Endothelial cell of umbilical vein (primary cell): ENCODE data around the gene ULBP3. TPM values are rescaled to one million over a fixed set of nuclear protein-coding genes. Genes with fewer than 3 reads are reported as not detected.

ENCODE experiments used
- BruUV-seq: library from RNA; stranded (reverse); fragments of 400-500 nt; replicated peaks from 2 replicates; lab custom pipeline; 2021; lab: Mats Ljungman, UMichigan
- CTCF ChIA-PET: fragments of 300-600, 350-600 bp; sonication (Branson Sonifier 250); formaldehyde crosslinking; loops from one replicate; lab custom pipeline; 2021; ENCODE audit warnings: antibody characterized with exemption, inconsistent platforms; lab: Charles Lee
- POLR2A ChIA-PET: fragments of 300-600, 350-600 bp; sonication (Branson Sonifier 250); formaldehyde crosslinking; loops from one replicate; lab custom pipeline; 2021; ENCODE audit warnings: antibody characterized with exemption, inconsistent platforms; lab: Charles Lee
- DNase-seq: peaks from one replicate; pipeline ENCODE4 v3.0.0-alpha.2; 2011; ENCODE audit warnings: low read depth, low spot score
- FAIRE-seq: peaks from 2 replicates; lab custom pipeline; 2011; peaks lifted over from hg19 to GRCh38; lab: Jason Lieb, UNC
- H2AFZ ChIP-seq: 2 replicates; pipeline ENCODE4 v1.6.0; 2012; ENCODE audit warnings: low read depth, low read length, control low read depth, inconsistent platforms
- H3K27ac ChIP-seq: 2 replicates; pipeline ENCODE4 v1.5.1; 2011; ENCODE audit warnings: low read depth, mild to moderate bottlenecking, control low read depth, low read length, moderate library complexity; ENCODE audit not compliant: insufficient read depth
- H3K27me3 ChIP-seq, 2 experiments: 2 replicates each; pipeline versions ENCODE4 v1.6.0 to v1.6.1; 2011; ENCODE audit warnings: low read length in 2 of 2, mixed read lengths in 1 of 2; ENCODE audit not compliant: control insufficient read depth in 2 of 2, insufficient read depth in 2 of 2
- H3K36me3 ChIP-seq, 2 experiments: 2 replicates in 1 of 2; 3 replicates in 1 of 2; pipeline ENCODE4 v1.5.1; 2011; ENCODE audit warnings: low read length in 2 of 2, mild to moderate bottlenecking in 1 of 2, moderate library complexity in 1 of 2; ENCODE audit not compliant: control insufficient read depth in 2 of 2, insufficient read depth in 2 of 2; ENCODE audit errors: extremely low read depth in 1 of 2
- H3K4me1 ChIP-seq: 3 replicates; pipeline ENCODE4 v1.5.1; 2011; ENCODE audit warnings: mild to moderate bottlenecking, low read length; ENCODE audit not compliant: control insufficient read depth, insufficient read depth; ENCODE audit errors: extremely low read depth
- H3K4me2 ChIP-seq: 2 replicates; pipeline ENCODE4 v1.6.1; 2011; ENCODE audit warnings: low read length, control low read depth, mixed read lengths; ENCODE audit not compliant: insufficient read depth
- H3K4me3 ChIP-seq, 3 experiments: fragments of 200-600 bp in 1 of 3; sonication (generic), shearing (Covaris generic) in 1 of 3; replicated peaks in 1 of 3; 2 replicates each; pipeline ENCODE4 v1.5.1; 2011 to 2016; ENCODE audit warnings: control low read depth in 3 of 3, low read length in 3 of 3, mild to moderate bottlenecking in 2 of 3, inconsistent platforms in 1 of 3, low read depth in 1 of 3, moderate library complexity in 1 of 3; ENCODE audit not compliant: insufficient read depth in 1 of 3
- H3K79me2 ChIP-seq: 2 replicates; pipeline ENCODE4 v1.6.0; 2012; ENCODE audit warnings: low read length, inconsistent platforms; ENCODE audit not compliant: control insufficient read depth, insufficient read depth
- H3K9ac ChIP-seq: replicated peaks from 2 replicates; pipeline ENCODE3; 2011; ENCODE audit warnings: low read length, control low read depth; ENCODE audit not compliant: insufficient read depth; ENCODE audit errors: extremely low read depth
- H3K9me1 ChIP-seq: replicated peaks from 3 replicates; pipeline ENCODE4 v1.6.0; 2011; ENCODE audit warnings: mild to moderate bottlenecking, low read length; ENCODE audit not compliant: control insufficient read depth, insufficient read depth; ENCODE audit errors: extremely low read depth
- H3K9me3 ChIP-seq: replicated peaks from 2 replicates; pipeline ENCODE4 v1.5.1; 2012; ENCODE audit warnings: low read length, inconsistent platforms; ENCODE audit not compliant: control insufficient read depth, insufficient read depth
- H4K20me1 ChIP-seq: replicated peaks from 2 replicates; pipeline ENCODE3; 2011; ENCODE audit warnings: mild to moderate bottlenecking, low read length; ENCODE audit not compliant: control insufficient read depth, insufficient read depth; ENCODE audit errors: extremely low read depth
- CTCF ChIP-seq, 2 donors: IDR thresholded peaks; 1 replicate in 1 of 2; 2 replicates in 1 of 2; pipeline ENCODE4 v1.5.1; 2011; ENCODE audit warnings: low read length in 2 of 2, mild to moderate bottlenecking in 2 of 2, moderate library complexity in 2 of 2, control low read depth in 1 of 2, inconsistent platforms in 1 of 2, low read depth in 1 of 2; ENCODE audit not compliant: insufficient read depth in 1 of 2; ENCODE audit errors: extremely low read depth in 1 of 2
- EZH2 ChIP-seq: IDR thresholded peaks from 2 replicates; pipeline ENCODE4 v1.6.1; 2012; ENCODE audit warnings: borderline replicate concordance, low read depth, mild to moderate bottlenecking, moderate library complexity, low read length, inconsistent platforms; ENCODE audit not compliant: severe bottlenecking
- FOS ChIP-seq: IDR thresholded peaks from 2 replicates; pipeline ENCODE4 v1.6.1; 2011; ENCODE audit warnings: mild to moderate bottlenecking, low read length, moderate library complexity, borderline replicate concordance; ENCODE audit not compliant: insufficient read depth
- GATA2 ChIP-seq: IDR thresholded peaks from 2 replicates; pipeline ENCODE4 v1.7.0; 2011; ENCODE audit warnings: low read depth, mild to moderate bottlenecking, moderate library complexity, mixed read lengths, low read length; ENCODE audit not compliant: insufficient read length, insufficient read depth
- JUN ChIP-seq: IDR thresholded peaks from 2 replicates; pipeline ENCODE4 v1.6.1; 2011; ENCODE audit warnings: borderline replicate concordance, low read depth; ENCODE audit not compliant: insufficient read length, insufficient read depth
- MAX ChIP-seq: IDR thresholded peaks from 2 replicates; pipeline ENCODE4 v1.6.1; 2011; ENCODE audit not compliant: insufficient read depth, insufficient read length
- POLR2A ChIP-seq: IDR thresholded peaks from 2 replicates; pipeline ENCODE4 v1.6.1; 2012; ENCODE audit warnings: low read depth, mild to moderate bottlenecking, control low read depth, low read length
- POLR2AphosphoS5 ChIP-seq: IDR thresholded peaks from 2 replicates; pipeline ENCODE4 v1.6.1; 2012; ENCODE audit warnings: low read depth, mild to moderate bottlenecking, control low read depth, low read length, moderate library complexity; ENCODE audit not compliant: insufficient read depth
- dilution Hi-C: fragments of 300-500 bp; cut with MboI; formaldehyde crosslinking; loops from one replicate; pipeline ENCODE4 v1.15.0; 2019; ENCODE audit warnings: low sequenced_read_pairs; ENCODE audit not compliant: extremely low pct_ligation_motif_present
- intact Hi-C: fragments of 100-400 bp; cut with micrococcal nuclease; formaldehyde crosslinking; loops from one replicate; pipeline ENCODE4 v1.10.0; 2022
- polyA plus RNA-seq, 4 experiments: library from polyadenylated mRNA; depleted of rRNA in 3 of 4; stranded (reverse) in 3 of 4; unstranded in 1 of 4; fragments of >200 nt; gene quantifications; 2 replicates each; pipeline versions ENCODE4 v1.2.1 to v1.2.3, GENCODE V29; 2011 to 2012; ENCODE audit warnings: missing spikeins in 1 of 4
- total RNA-seq: library from RNA; stranded (reverse); gene quantifications from 2 replicates; pipeline ENCODE4 v1.2.3, GENCODE V29; 2021

The ULBP3 gene
- total and polyA plus RNA-seq, 2 donors (not counting 3 experiments of a cell fraction or from before 2014, with no cell fraction given) = 7.1 to 12.8 TPM

- Histone ChIP-seq H3K4me2 (no peak overlapping the region), H3K79me2 (no peaks in the 10 kb centered on the region), H3K27ac (no peak overlapping the region), H3K9me3 (no peaks in the 10 kb centered on the region), H3K9me1 (no peaks in the 10 kb centered on the region), H3K4me1 (no peaks in the 10 kb centered on the region), H3K36me3 (no peaks in the 10 kb centered on the region), H3K4me3 (no peak overlapping the region), H2AFZ (no peak overlapping the region), H4K20me1 (no peaks in the 10 kb centered on the region), H3K27me3 (peaks cover under 1 to 5% of the 10 kb centered on the region in 2 experiments), H3K9ac (no peak overlapping the region)
- CTCF ChIA-PET = no interaction called here
- dilution Hi-C loops = no loop called here
- no TSS peak for BruUV-seq
- intact Hi-C loops = no loop called here
- POLR2A ChIA-PET = no interaction called here
- TF ChIP-seq GATA2 (no peak), POLR2AphosphoS5 (no peak), MAX (no peak), POLR2A (no peak), EZH2 (no peak), CTCF (IDR thresholded peaks at IDR 0.05; ENCODE audit: extremely low read depth in 1 of 2, insufficient read depth in 1 of 2, low read depth in 1 of 2, low read length in 2 of 2) (no peak), JUN (no peak), FOS (no peak)
- no peak for DNase-seq
- FAIRE-seq = no peak
Observed at GRCh38 chr6:150099953-150100352, 31.0 kb upstream of the ULBP3 start.
